Right ventricle myocardium superior (tissue), 1 donor: ENCODE data around the gene AP1M1. TPM values are rescaled to one million over a fixed set of nuclear protein-coding genes. Genes with fewer than 3 reads are reported as not detected.
A peak's percentile ranks its signal among the peaks of the same experiment; 100 is the strongest.
"Not testable (repeated sequence)": the region's sequence is repeated elsewhere in the genome, so short reads cannot be mapped to it uniquely, and the experiment has no call there.

ENCODE experiments used
- ATAC-seq: fragments of 200-7000 bp; cut with Tn5 transposase; one replicate; pipeline ENCODE4 v1.9.1; 2020; ENCODE audit warnings: mild to moderate bottlenecking; ENCODE audit not compliant: poor library complexity
- DNase-seq: peaks from one replicate; pipeline ENCODE4 v3.0.0-alpha.2; 2020
- intact Hi-C: fragments of 100-400 bp; cut with DNase I; formaldehyde crosslinking; loops from one replicate; pipeline ENCODE4 v1.11.2; 2022
- total RNA-seq: library from RNA; stranded (reverse); fragmentation: NEBNext Ultra II Directional; extraction: Animal tissue kit (Norgen Biotek cat#: 25700); gene quantifications from one replicate; pipeline ENCODE4 v1.2.1, GENCODE V29; 2021
- donor health status: DM: no; HTN: yes; CAD: no; lungs with severe emphysema.

Gene AP1M1
- total RNA-seq, 1 donor from 2014 or later = 35.6 TPM

- DNase-seq (peak; percentile 64), ATAC-seq (peak; percentile 74)
- intact Hi-C loops = no loop called here
Measured at GRCh38 chr19:16272945-16273344, 75.2 kb downstream of the AP1M1 start.

- intact Hi-C loops = no loop called here
- ATAC-seq = peak; percentile 42
- DNase-seq = no peak
Measured at GRCh38 chr19:16274447-16274846, 76.7 kb downstream of the AP1M1 start.

GRCh38 chr19:16280306-16280705, 82.6 kb downstream of the AP1M1 start:
- intact Hi-C loops = loop anchor here (5.0 kb wide), 1 partner anchor 42 kb away; the partner anchor contains the start of gene KLF2

GRCh38 chr19:16281743-16282142, 84.0 kb downstream of the AP1M1 start:
- intact Hi-C loops = loop anchor here (5.0 kb wide), 1 partner anchor 41 kb away; the partner anchor contains the start of gene KLF2
- ATAC-seq (no peak), DNase-seq (no peak)

More at GRCh38 chr19:16280306-16280705, 82.6 kb downstream of the AP1M1 start:
- ATAC-seq = no peak
- DNase-seq = no peak

GRCh38 chr19:16283210-16284061, 85.7 kb downstream of the AP1M1 start:
- ATAC-seq (peak; percentile 87), DNase-seq (peak; percentile 88)
- intact Hi-C loops = loop anchor here (5.0 kb wide), 1 partner anchor 39 kb away; the partner anchor contains the start of gene KLF2

GRCh38 chr19:16284505-16284904, 86.8 kb downstream of the AP1M1 start:
- DNase-seq = no peak
- intact Hi-C loops = loop anchor here (5.0 kb wide), 1 partner anchor 38 kb away; the partner anchor contains the start of gene KLF2

GRCh38 chr19:16285079-16285478, 87.4 kb downstream of the AP1M1 start:
- intact Hi-C loops, ATAC-seq, DNase-seq: not testable (repeated sequence)

More at GRCh38 chr19:16284505-16284904, 86.8 kb downstream of the AP1M1 start:
- no peak for ATAC-seq

- intact Hi-C loops = no loop called here
- no peak for DNase-seq
- ATAC-seq = no peak
Measured at GRCh38 chr19:16285769-16286498, 88.2 kb downstream of the AP1M1 start.

- intact Hi-C loops = no loop called here
- ATAC-seq (no peak), DNase-seq (no peak)
Measured at GRCh38 chr19:16288544-16288943, 90.8 kb downstream of the AP1M1 start.

GRCh38 chr19:16289594-16289993, 91.9 kb downstream of the AP1M1 start:
- intact Hi-C loops = no loop called here
- DNase-seq (no peak), ATAC-seq (no peak)

- no peak for DNase-seq
- intact Hi-C loops = no loop called here
Measured at GRCh38 chr19:16290692-16291091, 93.0 kb downstream of the AP1M1 start.

GRCh38 chr19:16293118-16294091, 95.7 kb downstream of the AP1M1 start:
- intact Hi-C loops = no loop called here

More at GRCh38 chr19:16290692-16291091, 93.0 kb downstream of the AP1M1 start:
- ATAC-seq = no peak

GRCh38 chr19:16295057-16295456, 97.3 kb downstream of the AP1M1 start:
- DNase-seq (no peak), ATAC-seq (no peak)
- intact Hi-C loops = no loop called here

More at GRCh38 chr19:16293118-16294091, 95.7 kb downstream of the AP1M1 start:
- ATAC-seq = peak; percentile 92
- peak; percentile 77 for DNase-seq

Other genes starting within 250 kb of the AP1M1 start
- not detected for gene OR10H4, start 248.9 kb upstream of the AP1M1 start, total RNA-seq
- gene TPM4, start 121.4 kb upstream of the AP1M1 start, total RNA-seq = 74.7 TPM
- 16.8 TPM for gene RAB8A, start 86.0 kb upstream of the AP1M1 start, total RNA-seq
- gene HSH2D, start 54.2 kb upstream of the AP1M1 start, total RNA-seq = 0.32 TPM
- gene CIB3, start 24.4 kb upstream of the AP1M1 start, total RNA-seq = not detected
- 33.9 TPM for gene FAM32A, start 12.5 kb upstream of the AP1M1 start, total RNA-seq
- gene KLF2, start 126.9 kb downstream of the AP1M1 start, total RNA-seq = 67.6 TPM